A549 (cell line): ENCODE results near the gene ATF7IP.

Source experiments
- CTCF ChIP-seq: fragments of >200 bp; sonication (Bioruptor Twin); formaldehyde crosslinking; IDR thresholded peaks from 3 replicates; pipeline ENCODE4 v1.5.1; 2016
- RNF2 ChIP-seq: fragments of 200-600 bp; sonication (generic); IDR thresholded peaks from 2 replicates; pipeline ENCODE4 v1.6.1; 2016; ENCODE audit warnings: low read depth, mild to moderate bottlenecking, antibody characterized with exemption, moderate library complexity, borderline replicate concordance
- ZSCAN20 ChIP-seq: fragments of 250-450 bp; sonication (Bioruptor Pico); IDR thresholded peaks from 2 replicates; pipeline ENCODE4 v1.8.0; 2022; ENCODE audit warnings: mild to moderate bottlenecking, moderate library complexity

GRCh38 chr12:14427929-14428328 is 62.4 kb downstream of the ATF7IP start:
- no peak for TF ChIP-seq CTCF
- no peak for TF ChIP-seq RNF2
- TF ChIP-seq ZSCAN20, result no peak
